SK-N-SH (cell line): Measurements from ENCODE around the gene CSF3.

ENCODE experiments used
- JUND ChIP-seq: IDR thresholded peaks from 2 replicates; pipeline ENCODE4 v1.4.0; 2012
- MXI1 ChIP-seq: IDR thresholded peaks from 2 replicates; pipeline ENCODE4 v1.6.1; 2012; ENCODE audit warnings: mild to moderate bottlenecking, low read depth, low read length, improper control_type of control experiment
- REST ChIP-seq: IDR thresholded peaks from 2 replicates; pipeline ENCODE4 v1.6.1; 2012; ENCODE audit warnings: mild to moderate bottlenecking, low read depth, low read length, moderate library complexity
- USF2 ChIP-seq: fragments of 150-350 bp; IDR thresholded peaks from 2 replicates; pipeline ENCODE4 v1.6.1; 2017; ENCODE audit warnings: antibody characterized with exemption, low read length, low read depth, borderline replicate concordance

GRCh38 chr17:40034426-40035161 lies 19.4 kb downstream of the CSF3 start:
- TF ChIP-seq MXI1 = no peak
- no peak for TF ChIP-seq USF2
- TF ChIP-seq JUND = no peak
- no peak for TF ChIP-seq REST
